ENCODE results near the gene VPS72. TPM values are rescaled to one million over a fixed set of nuclear protein-coding genes. Genes with fewer than 3 reads are reported as not detected.
"Not testable (repeated sequence)": the region's sequence is repeated elsewhere in the genome, so short reads cannot be mapped to it uniquely, and the experiment has no call there.

The VPS72 gene
- total RNA-seq, 2 donors from 2014 or later = 23.4 to 32.1 TPM

GRCh38 chr1:151221616-151222015 lies 31.6 kb upstream of the VPS72 start:
- Histone ChIP-seq H3K4me3 (no peak overlapping the region), H3K27me3 (no peaks in the 10 kb centered on the region), H3K27ac (no peak overlapping the region), H3K36me3 (peaks cover 5% of the 10 kb centered on the region), H3K9me3 (no peaks in the 10 kb centered on the region), H3K4me1 (peaks cover 0 to 14% of the 10 kb centered on the region in 2 donors)
- no peak for DNase-seq (ENCODE audit: low spot score)
- TF ChIP-seq, protein P1, sequence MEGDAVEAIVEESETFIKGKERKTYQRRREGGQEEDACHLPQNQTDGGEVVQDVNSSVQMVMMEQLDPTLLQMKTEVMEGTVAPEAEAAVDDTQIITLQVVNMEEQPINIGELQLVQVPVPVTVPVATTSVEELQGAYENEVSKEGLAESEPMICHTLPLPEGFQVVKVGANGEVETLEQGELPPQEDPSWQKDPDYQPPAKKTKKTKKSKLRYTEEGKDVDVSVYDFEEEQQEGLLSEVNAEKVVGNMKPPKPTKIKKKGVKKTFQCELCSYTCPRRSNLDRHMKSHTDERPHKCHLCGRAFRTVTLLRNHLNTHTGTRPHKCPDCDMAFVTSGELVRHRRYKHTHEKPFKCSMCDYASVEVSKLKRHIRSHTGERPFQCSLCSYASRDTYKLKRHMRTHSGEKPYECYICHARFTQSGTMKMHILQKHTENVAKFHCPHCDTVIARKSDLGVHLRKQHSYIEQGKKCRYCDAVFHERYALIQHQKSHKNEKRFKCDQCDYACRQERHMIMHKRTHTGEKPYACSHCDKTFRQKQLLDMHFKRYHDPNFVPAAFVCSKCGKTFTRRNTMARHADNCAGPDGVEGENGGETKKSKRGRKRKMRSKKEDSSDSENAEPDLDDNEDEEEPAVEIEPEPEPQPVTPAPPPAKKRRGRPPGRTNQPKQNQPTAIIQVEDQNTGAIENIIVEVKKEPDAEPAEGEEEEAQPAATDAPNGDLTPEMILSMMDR (IDR thresholded peaks at IDR 0.05) = no peak

DNA sequence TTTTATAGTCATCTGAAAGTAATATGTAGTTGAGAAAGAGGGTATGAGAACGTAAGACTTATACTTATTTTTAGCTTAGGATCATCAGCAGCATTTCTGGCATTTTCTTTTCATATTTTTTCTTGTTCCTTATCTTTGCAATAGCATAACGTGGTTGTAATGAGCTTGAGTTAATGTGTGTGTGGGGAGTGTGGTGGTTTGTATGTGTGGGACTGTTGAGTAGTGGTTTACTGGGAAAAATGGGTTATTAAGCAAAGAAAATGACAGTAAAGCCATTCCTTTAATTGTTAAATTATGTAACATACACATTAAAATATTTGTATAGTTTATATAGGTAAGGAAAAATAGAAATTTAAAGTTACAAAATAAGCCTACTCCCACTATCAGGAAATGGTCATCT lies 23.6 kb upstream of the VPS72 start:
- peaks cover 0 to 3% of the 10 kb centered on the region in 2 donors for H3K4me1 ChIP-seq

DNA sequence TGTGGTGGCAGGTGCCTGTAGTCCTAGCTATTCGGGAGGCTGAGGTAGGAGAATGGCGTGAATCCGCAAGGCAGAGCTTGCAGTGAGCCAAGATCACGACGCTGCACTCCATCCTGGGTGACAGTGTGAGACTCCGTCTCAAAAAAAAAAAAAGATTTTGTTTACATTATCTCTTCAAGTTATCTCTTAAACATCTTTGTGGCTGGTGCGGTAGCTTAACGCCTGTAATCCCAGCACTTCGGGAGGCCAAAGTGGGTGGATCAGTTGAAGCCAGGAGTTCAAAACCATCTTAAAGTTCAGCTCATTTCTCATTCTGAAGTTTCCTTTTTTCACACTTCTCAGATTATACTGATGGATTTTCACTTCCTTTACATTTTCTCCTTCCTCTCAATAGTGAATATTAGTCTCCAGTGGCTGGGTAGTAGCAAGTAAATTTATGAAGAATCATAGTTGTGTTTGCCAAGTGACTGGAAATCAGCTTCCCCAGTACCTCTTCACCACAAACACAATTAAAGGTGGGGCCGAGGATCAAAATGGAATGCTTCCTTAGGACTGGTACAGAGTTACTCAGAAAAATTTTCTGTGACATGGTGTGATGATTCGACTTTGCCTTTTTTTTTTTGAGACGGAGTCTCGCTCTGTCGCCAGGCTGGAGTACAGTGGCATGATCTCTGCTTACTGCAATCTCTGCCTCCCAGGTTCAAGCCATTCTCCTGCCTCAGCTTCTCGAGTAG lies 22.1 kb upstream of the VPS72 start:
- Histone ChIP-seq H3K27ac (no peak overlapping the region), H3K4me1 (peaks cover 0 to 3% of the 10 kb centered on the region in 2 donors), H3K9me3 (no peaks in the 10 kb centered on the region), H3K36me3 (peaks cover 33% of the 10 kb centered on the region), H3K4me3 (no peak overlapping the region), H3K27me3 (no peaks in the 10 kb centered on the region)
- TF ChIP-seq, protein P1 (IDR thresholded peaks at IDR 0.05) = no peak
- no peak for DNase-seq (ENCODE audit: low spot score)

More for the DNA sequence above, 23.6 kb upstream of the VPS72 start:
- no peak for DNase-seq (ENCODE audit: low spot score)
- Histone ChIP-seq H3K27me3 (no peaks in the 10 kb centered on the region), H3K9me3 (no peaks in the 10 kb centered on the region), H3K36me3 (peaks cover 23% of the 10 kb centered on the region), H3K27ac (no peak overlapping the region), H3K4me3 (no peak overlapping the region)
- TF ChIP-seq, protein P1 (IDR thresholded peaks at IDR 0.05) = no peak

DNA sequence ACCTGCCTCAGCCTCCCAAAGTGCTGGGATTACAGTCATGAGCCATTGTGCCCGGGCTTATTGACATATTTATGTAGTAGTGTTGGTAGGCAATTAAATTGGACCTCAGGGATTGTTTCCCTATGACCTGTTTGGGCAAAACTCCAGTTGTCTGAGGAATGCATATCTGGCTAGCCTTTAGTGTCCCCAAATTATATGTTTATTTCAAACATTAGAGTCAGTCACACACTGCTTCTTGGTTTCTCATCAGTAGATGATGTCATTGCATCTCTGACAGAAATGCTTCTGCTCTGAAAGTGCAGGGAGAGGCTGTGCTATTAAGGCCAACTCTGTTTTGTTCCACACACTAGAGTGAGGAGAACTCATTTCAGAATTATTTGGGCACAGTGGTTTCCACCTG lies 20.8 kb upstream of the VPS72 start:
- Histone ChIP-seq H3K36me3 (peaks cover 41% of the 10 kb centered on the region), H3K9me3 (no peaks in the 10 kb centered on the region), H3K27ac (no peak overlapping the region), H3K27me3 (no peaks in the 10 kb centered on the region), H3K4me1 (no peaks in the 10 kb centered on the region), H3K4me3 (no peak overlapping the region)
- DNase-seq (ENCODE audit: low spot score) = no peak
- TF ChIP-seq, protein P1 (IDR thresholded peaks at IDR 0.05) = no peak

- DNase-seq (ENCODE audit: low spot score); H3K4me3 ChIP-seq; H3K27me3 ChIP-seq; H3K27ac ChIP-seq; H3K9me3 ChIP-seq: not testable (repeated sequence)
- peaks cover 0 to 34% of the 10 kb centered on the region in 2 donors for H3K4me1 ChIP-seq
- H3K36me3 ChIP-seq = peaks cover 50% of the 10 kb centered on the region
Observed at GRCh38 chr1:151205381-151205965, 15.5 kb upstream of the VPS72 start.

- Histone ChIP-seq H3K36me3 (peaks cover 15% of the 10 kb centered on the region), H3K27me3 (no peaks in the 10 kb centered on the region), H3K27ac (peak overlapping the region; percentile 94), H3K9me3 (no peaks in the 10 kb centered on the region), H3K4me1 (peaks cover 0 to 52% of the 10 kb centered on the region in 2 donors), H3K4me3 (peak overlapping the region; percentile 87)
- TF ChIP-seq, protein P1 (IDR thresholded peaks at IDR 0.05) = no peak
- DNase-seq (ENCODE audit: low spot score) = no peak
Observed at GRCh38 chr1:151199873-151200581, 10.0 kb upstream of the VPS72 start.

Measured in right atrium auricular region (tissue), 2 donors.